ENCODE data around the gene PRDX6.
"Not testable (repeated sequence)": the region's sequence is repeated elsewhere in the genome, so short reads cannot be mapped to it uniquely, and the experiment has no call there.

Gene PRDX6

GRCh38 chr1:173467426-173467825 is 9.7 kb upstream of the PRDX6 start:
- no peak for DNase-seq (ENCODE audit: low read depth)

- DNase-seq (ENCODE audit: low read depth), result no peak
Observed at GRCh38 chr1:173469656-173470055, 7.5 kb upstream of the PRDX6 start.

GRCh38 chr1:173470608-173471007 is 6.5 kb upstream of the PRDX6 start:
- DNase-seq (ENCODE audit: low read depth), result no peak

GRCh38 chr1:173473599-173474011 is 3.5 kb upstream of the PRDX6 start:
- no peak for DNase-seq (ENCODE audit: low read depth)

- DNase-seq (ENCODE audit: low read depth), result no peak
Observed at GRCh38 chr1:173474097-173474779, 2.9 kb upstream of the PRDX6 start.

- not testable (repeated sequence) for DNase-seq (ENCODE audit: low read depth)
Observed at GRCh38 chr1:173474780-173475421, 2.2 kb upstream of the PRDX6 start.

- DNase-seq (ENCODE audit: low read depth), result no peak
Observed at GRCh38 chr1:173475564-173476196, 1.5 kb upstream of the PRDX6 start.

GRCh38 chr1:173476197-173476664 is 904 bp upstream of the PRDX6 start:
- no peak for DNase-seq (ENCODE audit: low read depth)

GRCh38 chr1:173476665-173477285 is 360 bp upstream of the PRDX6 start:
- DNase-seq (ENCODE audit: low read depth), result peak; percentile 26

GRCh38 chr1:173478094-173478674 is 1.0 kb downstream of the PRDX6 start:
- DNase-seq (ENCODE audit: low read depth), result no peak

GRCh38 chr1:173479649-173480048 is 2.5 kb downstream of the PRDX6 start:
- DNase-seq (ENCODE audit: low read depth), result no peak

GRCh38 chr1:173481195-173481772 is 4.1 kb downstream of the PRDX6 start:
- no peak for DNase-seq (ENCODE audit: low read depth)

GRCh38 chr1:173482683-173483082 is 5.5 kb downstream of the PRDX6 start:
- no peak for DNase-seq (ENCODE audit: low read depth)

GRCh38 chr1:173484276-173484675 is 7.1 kb downstream of the PRDX6 start:
- DNase-seq (ENCODE audit: low read depth), result no peak

GRCh38 chr1:173485401-173485800 is 8.3 kb downstream of the PRDX6 start:
- no peak for DNase-seq (ENCODE audit: low read depth)

GRCh38 chr1:173488001-173488400 is 10.9 kb downstream of the PRDX6 start:
- no peak for DNase-seq (ENCODE audit: low read depth)

- DNase-seq (ENCODE audit: low read depth), result no peak
Observed at GRCh38 chr1:173489149-173489600, 12.0 kb downstream of the PRDX6 start.

- no peak for DNase-seq (ENCODE audit: low read depth)
Observed at GRCh38 chr1:173489929-173490328, 12.8 kb downstream of the PRDX6 start.

GRCh38 chr1:173491508-173491907 is 14.4 kb downstream of the PRDX6 start:
- DNase-seq (ENCODE audit: low read depth), result no peak

- DNase-seq (ENCODE audit: low read depth), result not testable (repeated sequence)
Observed at GRCh38 chr1:173493125-173493524, 16.0 kb downstream of the PRDX6 start.

- DNase-seq (ENCODE audit: low read depth), result no peak
Observed at GRCh38 chr1:173495609-173496267, 18.6 kb downstream of the PRDX6 start.

Data from stimulated activated CD4-positive, alpha-beta T cell treated with anti-CD3 and anti-CD28 coated beads, Interleukin-2, amount 100 ng/mL, for 4 hours (primary cell).